ENCODE results near the gene CHST11.

The CHST11 gene

GRCh38 chr12:104486363-104486750, 29.6 kb downstream of the CHST11 start:
- no peak overlapping the region for H3K4me3 ChIP-seq (ENCODE audit: low read depth, low read length)
- TF ChIP-seq CTCF (IDR thresholded peaks at IDR 0.05; ENCODE audit: borderline replicate concordance, insufficient read depth, low read depth, low read length): no peak

GRCh38 chr12:104486943-104487819, 30.4 kb downstream of the CHST11 start:
- TF ChIP-seq CTCF (IDR thresholded peaks at IDR 0.05; ENCODE audit: borderline replicate concordance, insufficient read depth, low read depth, low read length): no peak
- no peak overlapping the region for H3K4me3 ChIP-seq (ENCODE audit: low read depth, low read length)

GRCh38 chr12:104488374-104488773, 31.6 kb downstream of the CHST11 start:
- no peak overlapping the region for H3K4me3 ChIP-seq (ENCODE audit: low read depth, low read length)
- TF ChIP-seq CTCF (IDR thresholded peaks at IDR 0.05; ENCODE audit: borderline replicate concordance, insufficient read depth, low read depth, low read length): no peak

- no peak for TF ChIP-seq CTCF (IDR thresholded peaks at IDR 0.05; ENCODE audit: borderline replicate concordance, insufficient read depth, low read depth, low read length)
- H3K4me3 ChIP-seq (ENCODE audit: low read depth, low read length): no peak overlapping the region
Observed at GRCh38 chr12:104490186-104490585, 33.4 kb downstream of the CHST11 start.

GRCh38 chr12:104490850-104491249, 34.1 kb downstream of the CHST11 start:
- no peak overlapping the region for H3K4me3 ChIP-seq (ENCODE audit: low read depth, low read length)
- TF ChIP-seq CTCF (IDR thresholded peaks at IDR 0.05; ENCODE audit: borderline replicate concordance, insufficient read depth, low read depth, low read length): no peak

- no peak for TF ChIP-seq CTCF (IDR thresholded peaks at IDR 0.05; ENCODE audit: borderline replicate concordance, insufficient read depth, low read depth, low read length)
- no peak overlapping the region for H3K4me3 ChIP-seq (ENCODE audit: low read depth, low read length)
Observed at GRCh38 chr12:104493496-104493895, 36.7 kb downstream of the CHST11 start.

GRCh38 chr12:104494137-104494792, 37.5 kb downstream of the CHST11 start:
- no peak overlapping the region for H3K4me3 ChIP-seq (ENCODE audit: low read depth, low read length)
- no peak for TF ChIP-seq CTCF (IDR thresholded peaks at IDR 0.05; ENCODE audit: borderline replicate concordance, insufficient read depth, low read depth, low read length)
